COLO668 (cell line): ENCODE data around the gene GRSF1.
"Not testable (repeated sequence)": the region's sequence is repeated elsewhere in the genome, so short reads cannot be mapped to it uniquely, and the experiment has no call there.

Experiments
- DNase-seq: peaks from one replicate; lab custom pipeline; 2025; ENCODE audit not compliant: unreplicated experiment; lab: John Stamatoyannopoulos, UW

GRSF1 gene

GRCh38 chr4:70836081-70836480, 3.6 kb downstream of the GRSF1 start:
- no peak for DNase-seq

DNA sequence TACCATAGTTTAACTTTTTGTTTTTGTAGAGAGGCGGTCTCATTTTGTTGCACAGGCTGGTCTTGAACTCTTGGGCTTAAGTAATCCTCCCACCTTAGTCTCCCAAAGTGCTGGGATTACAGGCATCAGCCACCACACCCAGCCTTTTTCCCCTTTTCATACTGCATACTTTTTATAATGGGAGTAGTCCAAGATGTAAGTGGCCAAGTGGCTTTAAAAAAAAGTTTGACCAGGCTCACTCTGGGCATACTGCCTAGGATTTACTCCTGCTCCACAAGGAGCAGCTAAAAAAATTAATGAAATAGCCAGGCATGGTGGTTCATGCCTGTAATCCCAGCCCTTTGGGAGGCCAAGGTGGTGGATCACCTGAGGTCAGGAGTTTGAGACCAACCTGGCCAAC, 6.0 kb downstream of the GRSF1 start:
- DNase-seq = no peak

DNA sequence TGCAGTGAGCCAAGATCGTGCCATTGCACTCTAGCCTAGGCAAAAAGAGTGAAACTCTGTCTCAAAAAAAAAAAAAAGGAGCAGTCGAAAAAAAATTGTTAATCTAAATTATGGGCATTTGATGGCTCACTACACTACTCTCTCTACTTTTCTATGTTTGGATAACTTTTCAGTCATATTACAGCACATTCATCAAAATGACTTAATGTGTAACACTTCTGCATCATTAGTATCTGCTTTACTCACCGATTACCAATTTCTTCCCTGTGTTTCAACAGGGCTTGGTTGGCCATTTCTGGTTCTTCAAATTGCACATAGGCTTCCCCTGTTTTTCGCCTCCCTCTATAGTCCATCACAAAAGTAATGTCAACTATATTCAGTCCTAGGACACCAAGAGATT, 8.4 kb downstream of the GRSF1 start:
- DNase-seq = no peak

DNA sequence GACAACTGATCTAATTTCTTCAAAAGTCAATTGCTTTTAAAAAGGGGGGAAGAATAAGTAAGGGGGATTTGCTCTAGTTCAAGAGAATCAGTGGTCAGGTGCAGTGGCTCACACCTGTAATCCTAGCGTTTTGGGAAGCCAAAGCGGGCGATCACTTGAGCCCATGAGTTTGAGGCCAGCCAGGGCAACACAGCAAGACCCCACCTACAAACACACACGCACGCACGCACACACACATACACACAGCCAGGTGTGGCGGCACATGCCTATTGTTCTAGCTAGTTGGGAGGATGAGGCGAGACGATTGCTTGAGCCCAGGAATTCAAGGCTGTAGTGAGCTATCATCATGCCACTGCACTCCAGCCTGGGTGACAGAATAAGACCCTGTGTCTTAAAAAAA, 9.6 kb downstream of the GRSF1 start:
- no peak for DNase-seq

- DNase-seq = no peak
Observed at GRCh38 chr4:70829492-70829891, 10.2 kb downstream of the GRSF1 start.

DNA sequence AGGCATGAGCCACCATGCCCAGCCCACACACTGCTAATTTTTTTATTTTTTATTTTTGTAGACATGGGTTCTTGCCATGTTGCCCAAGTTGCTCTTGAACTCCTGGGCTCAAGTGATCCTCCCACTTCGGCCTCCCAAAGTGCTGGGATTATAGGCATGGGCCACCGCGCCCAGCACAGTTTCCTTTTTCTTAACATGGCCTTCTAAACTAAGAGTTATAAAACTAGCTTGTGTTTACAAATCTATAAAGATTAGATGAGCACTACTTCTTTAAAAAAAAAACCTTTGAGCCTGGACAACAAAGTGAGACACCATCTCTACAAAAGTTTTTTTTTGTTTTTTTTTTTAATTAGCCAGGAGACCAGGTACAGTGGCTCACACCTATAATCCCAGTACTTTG, 10.7 kb downstream of the GRSF1 start:
- no peak for DNase-seq

GRCh38 chr4:70818921-70819320, 20.8 kb downstream of the GRSF1 start:
- no peak for DNase-seq

- DNase-seq = no peak
Observed at GRCh38 chr4:70818173-70818855, 21.4 kb downstream of the GRSF1 start.

DNA sequence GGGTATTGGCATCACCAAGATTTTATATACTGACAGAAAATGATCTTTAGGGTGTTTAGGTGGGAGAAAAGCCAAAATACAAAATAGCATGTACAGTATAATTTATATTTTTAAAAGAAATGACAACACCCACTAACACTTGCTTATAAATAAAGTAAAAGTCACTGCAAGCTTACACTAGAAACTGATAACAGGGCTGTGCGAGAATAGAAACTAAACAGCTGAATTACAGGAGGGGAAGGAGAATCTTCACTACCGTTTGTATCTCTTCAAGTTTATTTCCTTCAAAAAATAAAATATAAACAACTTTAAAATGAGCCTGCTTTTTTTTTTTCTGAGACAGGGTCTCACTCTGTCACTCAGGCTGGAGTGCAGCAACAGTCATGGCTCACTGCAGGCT, 22.8 kb downstream of the GRSF1 start:
- no peak for DNase-seq

- no peak for DNase-seq
Observed at GRCh38 chr4:70815370-70815769, 24.3 kb downstream of the GRSF1 start.

- no peak for DNase-seq
Observed at GRCh38 chr4:70808151-70808550, 31.5 kb downstream of the GRSF1 start.

- DNase-seq = peak; percentile 10
Observed at GRCh38 chr4:70802928-70803580, 36.6 kb downstream of the GRSF1 start.

GRCh38 chr4:70801265-70801809, 38.4 kb downstream of the GRSF1 start:
- DNase-seq = no peak

GRCh38 chr4:70793626-70794025, 46.1 kb downstream of the GRSF1 start:
- no peak for DNase-seq

DNA sequence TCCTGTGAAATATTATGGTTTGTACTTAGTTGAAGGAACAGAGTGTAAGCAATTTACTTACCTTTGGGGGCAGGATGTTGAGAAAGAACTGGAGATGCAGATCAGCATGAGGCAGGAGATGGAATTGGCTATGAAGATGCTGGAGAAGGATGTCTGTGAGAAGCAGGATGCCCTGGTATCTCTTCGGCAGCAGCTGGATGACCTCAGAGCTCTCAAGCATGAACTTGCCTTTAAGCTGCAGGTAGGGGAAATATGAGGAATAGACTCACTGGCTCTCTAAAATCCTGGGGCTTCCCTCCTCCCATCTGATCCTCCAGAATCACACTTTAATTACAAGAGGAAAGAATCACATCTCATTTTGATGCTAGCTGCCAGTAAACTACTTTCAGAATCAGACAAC, 51.0 kb downstream of the GRSF1 start:
- DNase-seq = no peak

DNA sequence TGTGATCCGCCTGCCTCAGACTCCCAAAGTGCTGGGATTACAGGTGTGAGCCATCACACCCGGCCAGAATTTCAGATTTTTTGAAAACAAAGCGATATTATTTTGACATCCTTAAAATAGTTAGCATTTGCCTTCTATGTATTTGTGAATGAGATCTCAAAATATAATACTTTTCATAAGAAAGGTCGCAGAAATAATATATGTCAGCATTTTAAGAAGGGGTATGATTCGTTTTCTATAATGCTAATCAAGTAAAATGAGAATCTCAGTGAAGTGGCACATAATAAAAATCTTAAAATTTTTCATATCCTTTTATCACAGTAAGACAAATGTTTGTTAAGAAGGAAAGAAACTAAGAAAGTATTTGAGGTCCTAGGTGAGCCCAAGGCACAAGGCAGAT, 52.2 kb downstream of the GRSF1 start:
- DNase-seq = no peak

DNA sequence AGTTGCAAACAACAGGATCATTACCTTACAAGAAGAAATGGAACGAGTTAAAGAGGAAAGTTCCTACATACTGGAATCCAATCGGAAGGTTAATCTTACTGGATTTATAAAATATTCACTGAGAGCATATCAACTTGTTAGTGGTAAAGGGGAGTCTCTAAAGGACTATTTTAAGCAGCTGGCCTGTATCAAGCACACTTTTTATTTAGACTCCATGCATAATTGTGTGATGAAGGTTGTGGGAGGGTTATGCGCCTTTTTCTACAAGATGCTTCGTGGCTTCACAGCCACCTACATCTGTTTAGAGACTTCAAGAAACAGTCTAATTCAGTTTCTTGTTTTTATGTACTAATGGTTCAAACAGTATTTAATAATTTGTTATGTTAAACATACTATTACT, 56.6 kb downstream of the GRSF1 start:
- DNase-seq = no peak

DNA sequence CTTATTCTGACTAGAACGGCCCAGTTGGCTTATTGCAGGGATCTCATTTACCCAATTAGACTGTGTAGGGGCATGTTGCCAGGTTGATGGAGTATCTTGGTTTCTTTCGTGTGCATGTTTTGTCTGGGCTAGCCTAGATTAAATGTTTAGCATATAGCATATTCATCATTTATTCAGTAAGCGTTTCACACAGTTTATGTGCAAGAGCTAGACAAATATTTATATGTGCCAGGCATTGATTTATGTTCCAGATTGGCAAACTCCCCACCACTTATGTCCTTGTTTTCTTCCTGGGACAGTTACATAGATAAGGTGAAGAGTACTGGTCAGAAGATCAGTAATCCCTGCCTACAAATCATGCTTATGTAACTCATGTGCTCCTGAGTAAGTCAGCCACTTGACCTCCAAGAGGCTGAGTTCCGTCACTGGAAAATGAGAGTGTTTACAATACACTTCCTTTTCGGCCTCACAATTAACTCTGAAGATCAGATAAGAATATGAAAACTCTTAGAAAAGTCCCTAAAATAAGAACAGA, 60.7 kb downstream of the GRSF1 start:
- no peak for DNase-seq

DNA sequence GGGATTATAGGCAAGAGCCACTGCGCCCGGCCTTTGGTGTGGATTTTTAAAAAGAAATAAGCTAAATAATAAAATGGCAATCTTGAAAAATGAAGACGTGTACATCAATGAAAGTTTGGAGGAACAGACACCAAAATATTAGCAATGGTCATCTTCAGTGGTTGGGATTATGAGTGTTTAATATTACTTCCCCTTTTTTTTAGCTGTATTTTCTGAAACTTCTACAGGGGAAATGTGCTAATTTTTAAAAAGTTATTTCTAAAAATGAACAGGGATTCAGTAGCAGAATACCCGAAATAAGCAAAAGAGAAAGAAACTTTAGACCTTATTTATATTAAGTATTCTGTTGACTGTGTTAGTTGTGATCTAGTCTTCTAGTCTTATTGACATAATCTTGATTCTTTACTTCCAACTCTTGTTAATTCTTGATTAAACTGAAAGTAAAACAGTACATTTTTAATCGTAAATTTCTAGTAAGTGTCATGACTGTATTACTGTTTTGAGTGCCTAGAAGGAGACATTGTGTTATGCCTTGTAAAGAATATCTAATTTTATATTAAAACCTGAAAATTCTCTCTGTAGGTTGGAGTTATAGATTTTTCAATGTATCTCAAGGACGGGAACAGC, 66.6 kb downstream of the GRSF1 start:
- DNase-seq = no peak

DNA sequence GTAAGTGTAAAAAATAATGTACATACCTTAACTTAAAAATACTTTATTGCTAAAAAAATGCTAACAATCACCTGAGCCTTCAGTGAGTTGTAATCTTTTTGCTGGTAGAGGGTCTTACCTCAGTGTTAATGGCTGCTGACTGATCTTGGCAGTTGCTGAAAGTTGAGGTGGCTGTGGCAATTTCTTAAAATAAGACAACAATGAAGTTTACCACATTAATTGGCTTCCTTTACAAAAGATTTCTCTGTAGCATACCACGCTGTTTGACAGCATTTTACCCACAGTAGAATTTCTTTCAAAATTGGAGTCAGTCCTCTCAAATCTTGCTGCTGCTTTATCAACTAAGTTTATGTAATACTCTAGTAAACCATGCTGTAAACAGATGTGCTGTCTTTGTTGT, 70.3 kb downstream of the GRSF1 start:
- DNase-seq = not testable (repeated sequence)

DNA sequence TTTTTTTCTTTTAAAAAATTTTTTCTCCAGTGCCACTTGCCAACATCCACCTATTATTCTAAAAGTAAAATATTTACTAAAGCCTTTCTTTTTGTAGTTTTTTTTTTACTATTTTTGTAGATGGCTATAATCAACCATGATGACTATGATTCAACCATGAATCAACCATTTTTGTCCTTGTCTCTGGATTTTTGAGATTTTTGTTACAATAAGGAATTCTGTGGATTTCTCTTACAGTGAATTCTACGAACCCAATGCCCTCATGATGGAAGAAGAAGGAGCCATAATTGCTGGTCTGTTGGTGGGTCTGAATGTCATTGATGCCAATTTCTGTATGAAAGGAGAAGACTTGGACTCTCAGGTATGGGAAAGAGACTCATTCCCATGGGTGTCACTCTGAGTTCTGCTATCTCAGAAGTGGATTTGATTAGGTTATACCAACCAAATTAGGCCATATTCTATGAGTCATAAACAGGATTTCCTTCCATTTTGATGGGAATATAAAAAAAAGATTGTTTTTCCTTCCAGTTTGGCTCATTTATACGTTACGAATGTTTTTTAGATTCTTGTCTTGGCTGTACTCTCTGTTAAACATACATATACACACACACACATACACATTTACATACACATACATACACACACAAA, 71.3 kb downstream of the GRSF1 start:
- no peak for DNase-seq
